ENCODE data around the gene LRRC63.

DNA sequence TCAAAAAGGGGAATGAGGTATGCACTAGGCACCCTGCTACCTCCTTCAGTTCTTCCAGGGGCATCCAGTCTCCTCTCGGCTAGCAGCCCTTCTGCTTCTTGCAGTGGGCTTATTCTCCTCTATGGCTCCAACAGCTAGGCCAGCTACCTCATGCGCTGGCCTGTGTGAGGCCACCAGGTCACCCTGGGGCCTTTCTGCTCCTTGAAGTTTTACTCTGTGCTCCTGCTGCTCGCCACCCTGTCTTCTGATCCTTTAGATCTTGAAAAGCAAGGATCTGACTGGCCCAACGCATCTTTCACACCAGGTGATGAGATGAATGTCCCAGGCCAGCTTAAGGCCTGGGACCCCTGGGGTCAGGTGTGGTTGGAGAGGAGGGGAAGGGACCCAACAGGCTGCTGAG is 109.1 kb downstream of the LRRC63 start:
- TF ChIP-seq, protein P1, sequence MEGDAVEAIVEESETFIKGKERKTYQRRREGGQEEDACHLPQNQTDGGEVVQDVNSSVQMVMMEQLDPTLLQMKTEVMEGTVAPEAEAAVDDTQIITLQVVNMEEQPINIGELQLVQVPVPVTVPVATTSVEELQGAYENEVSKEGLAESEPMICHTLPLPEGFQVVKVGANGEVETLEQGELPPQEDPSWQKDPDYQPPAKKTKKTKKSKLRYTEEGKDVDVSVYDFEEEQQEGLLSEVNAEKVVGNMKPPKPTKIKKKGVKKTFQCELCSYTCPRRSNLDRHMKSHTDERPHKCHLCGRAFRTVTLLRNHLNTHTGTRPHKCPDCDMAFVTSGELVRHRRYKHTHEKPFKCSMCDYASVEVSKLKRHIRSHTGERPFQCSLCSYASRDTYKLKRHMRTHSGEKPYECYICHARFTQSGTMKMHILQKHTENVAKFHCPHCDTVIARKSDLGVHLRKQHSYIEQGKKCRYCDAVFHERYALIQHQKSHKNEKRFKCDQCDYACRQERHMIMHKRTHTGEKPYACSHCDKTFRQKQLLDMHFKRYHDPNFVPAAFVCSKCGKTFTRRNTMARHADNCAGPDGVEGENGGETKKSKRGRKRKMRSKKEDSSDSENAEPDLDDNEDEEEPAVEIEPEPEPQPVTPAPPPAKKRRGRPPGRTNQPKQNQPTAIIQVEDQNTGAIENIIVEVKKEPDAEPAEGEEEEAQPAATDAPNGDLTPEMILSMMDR (conservative IDR thresholded peaks at IDR 0.05 in 1 of 2, IDR thresholded peaks at IDR 0.05 in 1 of 2; ENCODE audit: low read depth in 1 of 2, low read length in 2 of 2): no peak
- no peak for TF ChIP-seq EZH2 (IDR thresholded peaks at IDR 0.05; ENCODE audit: low read length, missing control alignments)
